Measurements from ENCODE around the gene SRPK2. TPM values are rescaled to one million over a fixed set of nuclear protein-coding genes. Genes with fewer than 3 reads are reported as not detected.

Gene SRPK2
- polyA plus RNA-seq, 4 donors, result 12.2 to 24.7 (median 14.1) TPM

DNA sequence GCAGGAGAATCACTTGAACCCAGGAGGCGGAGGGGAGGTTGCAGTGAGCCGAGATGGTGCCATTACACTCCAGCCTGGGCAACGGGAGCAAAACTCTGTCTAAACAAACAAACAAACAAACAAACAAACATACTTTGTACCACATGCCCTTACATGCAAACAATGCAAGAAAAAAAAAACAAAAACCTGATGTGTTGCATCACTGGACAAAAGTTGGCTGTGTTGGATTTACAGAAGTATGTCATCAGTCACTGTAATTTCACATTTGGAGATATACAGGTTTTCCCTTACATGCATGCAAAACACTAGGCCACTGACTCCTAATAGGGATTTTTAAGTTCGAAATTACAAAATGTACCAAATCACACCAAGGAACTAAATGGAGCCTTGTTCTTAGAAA lies 138.5 kb downstream of the SRPK2 start:
- no peaks in the 10 kb centered on the region for H3K36me3 ChIP-seq (ENCODE audit: control insufficient read depth in 3 of 3, insufficient read depth in 2 of 3, low read depth in 1 of 3, low read length in 3 of 3)
- FAIRE-seq, result no peak
- H3K27ac ChIP-seq (ENCODE audit: low read depth in 1 of 3, low read length in 2 of 3), result no peak overlapping the region
- H3K9me3 ChIP-seq (ENCODE audit: control insufficient read depth in 2 of 2, insufficient read depth in 1 of 2, low read depth in 1 of 2, low read length in 1 of 2), result no peaks in the 10 kb centered on the region
- DNase-seq, result no peak
- WGBS, 3 donors, result 92 to 96% (median 94%) methylated on average over 4 of the region's 4 CpGs
- no peaks in the 10 kb centered on the region for H3K27me3 ChIP-seq (ENCODE audit: control insufficient read depth in 3 of 3, insufficient read depth in 3 of 3, low read length in 3 of 3)
- H3K4me3 ChIP-seq (ENCODE audit: low read depth in 1 of 3, low read length in 3 of 3), result no peak overlapping the region
- H3K4me1 ChIP-seq (ENCODE audit: control insufficient read depth in 3 of 3, insufficient read depth in 2 of 3, low read depth in 1 of 3, low read length in 2 of 3), result peaks cover 0 to 4% (median 0%) of the 10 kb centered on the region in 3 donors

DNA sequence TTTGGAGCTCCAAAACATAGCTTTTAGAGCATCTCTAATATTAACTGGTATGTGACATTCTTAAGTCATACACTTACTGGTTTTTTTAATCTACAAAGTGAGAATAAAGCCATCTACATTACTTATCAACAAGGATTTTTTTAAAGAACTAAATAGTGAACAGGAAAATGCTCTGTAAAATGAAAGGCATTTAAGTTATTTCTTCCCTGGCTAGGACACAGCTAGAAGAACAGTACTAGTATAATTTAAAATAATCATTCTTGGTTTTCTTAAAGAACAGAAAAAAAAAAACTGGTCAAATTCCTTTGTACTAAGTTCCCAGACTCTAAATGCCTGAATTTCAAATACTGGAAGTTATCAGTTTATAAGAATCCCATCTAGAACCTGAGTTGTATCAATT lies 139.5 kb downstream of the SRPK2 start:
- H3K9me3 ChIP-seq (ENCODE audit: control insufficient read depth in 2 of 2, insufficient read depth in 1 of 2, low read depth in 1 of 2, low read length in 1 of 2), result peaks cover 0 to 5% of the 10 kb centered on the region in 2 donors
- FAIRE-seq, result no peak
- peaks cover 0 to 3% (median 0%) of the 10 kb centered on the region in 3 donors for H3K36me3 ChIP-seq (ENCODE audit: control insufficient read depth in 3 of 3, insufficient read depth in 2 of 3, low read depth in 1 of 3, low read length in 3 of 3)
- no peak overlapping the region for H3K4me3 ChIP-seq (ENCODE audit: low read depth in 1 of 3, low read length in 3 of 3)
- H3K27ac ChIP-seq (ENCODE audit: low read depth in 1 of 3, low read length in 2 of 3), result no peak overlapping the region
- H3K27me3 ChIP-seq (ENCODE audit: control insufficient read depth in 3 of 3, insufficient read depth in 3 of 3, low read length in 3 of 3), result no peaks in the 10 kb centered on the region
- H3K4me1 ChIP-seq (ENCODE audit: control insufficient read depth in 3 of 3, insufficient read depth in 2 of 3, low read depth in 1 of 3, low read length in 2 of 3), result peaks cover 0 to 4% (median 0%) of the 10 kb centered on the region in 3 donors
- DNase-seq, result no peak

DNA sequence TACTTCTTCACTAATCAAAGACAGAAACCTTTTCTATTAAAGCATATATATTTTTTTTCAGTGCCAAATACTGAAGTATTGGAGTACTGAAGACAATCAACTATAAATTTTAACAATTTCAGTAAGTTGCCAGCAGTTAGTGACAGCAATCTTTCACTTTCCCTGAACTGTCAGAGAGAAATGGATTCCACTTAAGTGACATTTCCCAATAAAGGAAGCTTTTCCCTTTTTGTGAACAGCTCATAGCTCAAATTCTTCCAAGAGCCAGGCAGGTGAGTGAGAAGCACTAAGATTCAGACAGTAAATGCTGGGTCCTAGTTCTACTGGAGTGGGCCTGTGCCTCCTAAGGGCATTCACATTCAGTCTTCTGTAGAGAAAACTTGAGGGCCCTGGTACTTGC lies 142.0 kb downstream of the SRPK2 start:
- Histone ChIP-seq H3K9me3 (ENCODE audit: control insufficient read depth in 2 of 2, insufficient read depth in 1 of 2, low read depth in 1 of 2, low read length in 1 of 2) (peaks cover 0 to 5% of the 10 kb centered on the region in 2 donors), H3K27ac (ENCODE audit: low read depth in 1 of 3, low read length in 2 of 3) (no peak overlapping the region), H3K36me3 (ENCODE audit: control insufficient read depth in 3 of 3, insufficient read depth in 2 of 3, low read depth in 1 of 3, low read length in 3 of 3) (peaks cover 0 to 3% (median 0%) of the 10 kb centered on the region in 3 donors), H3K4me1 (ENCODE audit: control insufficient read depth in 3 of 3, insufficient read depth in 2 of 3, low read depth in 1 of 3, low read length in 2 of 3) (peaks cover 0 to 4% (median 0%) of the 10 kb centered on the region in 3 donors), H3K27me3 (ENCODE audit: control insufficient read depth in 3 of 3, insufficient read depth in 3 of 3, low read length in 3 of 3) (no peaks in the 10 kb centered on the region), H3K4me3 (ENCODE audit: low read depth in 1 of 3, low read length in 3 of 3) (no peak overlapping the region)
- FAIRE-seq, result no peak
- no peak for DNase-seq

DNA sequence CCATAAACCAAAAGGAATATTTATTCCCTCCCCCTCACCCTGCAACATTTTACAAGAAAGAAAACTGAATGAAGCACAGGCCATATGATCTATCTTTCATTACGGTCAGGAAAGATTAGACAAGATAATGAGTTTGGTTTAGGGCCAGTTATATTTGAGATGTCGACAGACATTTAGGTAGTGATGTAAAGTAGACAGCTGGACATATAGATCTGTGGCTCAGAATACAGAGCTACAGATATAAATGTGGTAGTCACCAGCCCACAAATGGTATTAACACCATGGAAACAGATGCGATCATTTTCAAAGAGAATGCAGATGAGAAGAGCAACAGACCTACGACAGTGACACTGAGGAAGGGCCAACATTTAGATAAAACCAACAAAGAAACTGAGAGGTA lies 142.5 kb downstream of the SRPK2 start:
- peaks cover 0 to 5% of the 10 kb centered on the region in 2 donors for H3K9me3 ChIP-seq (ENCODE audit: control insufficient read depth in 2 of 2, insufficient read depth in 1 of 2, low read depth in 1 of 2, low read length in 1 of 2)
- H3K4me1 ChIP-seq (ENCODE audit: control insufficient read depth in 3 of 3, insufficient read depth in 2 of 3, low read depth in 1 of 3, low read length in 2 of 3), result peaks cover 0 to 4% (median 0%) of the 10 kb centered on the region in 3 donors
- FAIRE-seq, result no peak
- H3K27ac ChIP-seq (ENCODE audit: low read depth in 1 of 3, low read length in 2 of 3), result no peak overlapping the region
- no peak overlapping the region for H3K4me3 ChIP-seq (ENCODE audit: low read depth in 1 of 3, low read length in 3 of 3)
- no peaks in the 10 kb centered on the region for H3K27me3 ChIP-seq (ENCODE audit: control insufficient read depth in 3 of 3, insufficient read depth in 3 of 3, low read length in 3 of 3)
- H3K36me3 ChIP-seq (ENCODE audit: control insufficient read depth in 3 of 3, insufficient read depth in 2 of 3, low read depth in 1 of 3, low read length in 3 of 3), result peaks cover 0 to 3% (median 0%) of the 10 kb centered on the region in 3 donors
- WGBS, 3 donors, result 69 to 85% (median 72%) methylated on average over 4 of the region's 4 CpGs
- no peak for DNase-seq

GRCh38 chr7:105245398-105246114 lies 143.2 kb downstream of the SRPK2 start:
- no peak overlapping the region for H3K4me3 ChIP-seq (ENCODE audit: low read depth in 1 of 3, low read length in 3 of 3)
- DNase-seq, result no peak
- H3K27ac ChIP-seq (ENCODE audit: low read depth in 1 of 3, low read length in 2 of 3), result no peak overlapping the region
- H3K9me3 ChIP-seq (ENCODE audit: control insufficient read depth in 2 of 2, insufficient read depth in 1 of 2, low read depth in 1 of 2, low read length in 1 of 2), result peaks cover 0 to 5% of the 10 kb centered on the region in 2 donors
- H3K36me3 ChIP-seq (ENCODE audit: control insufficient read depth in 3 of 3, insufficient read depth in 2 of 3, low read depth in 1 of 3, low read length in 3 of 3), result peaks cover 0 to 3% (median 0%) of the 10 kb centered on the region in 3 donors
- FAIRE-seq, result no peak
- H3K27me3 ChIP-seq (ENCODE audit: control insufficient read depth in 3 of 3, insufficient read depth in 3 of 3, low read length in 3 of 3), result no peaks in the 10 kb centered on the region
- H3K4me1 ChIP-seq (ENCODE audit: control insufficient read depth in 3 of 3, insufficient read depth in 2 of 3, low read depth in 1 of 3, low read length in 2 of 3), result peaks cover 0 to 4% (median 0%) of the 10 kb centered on the region in 3 donors
- WGBS, 3 donors, result 70 to 89% (median 83%) methylated on average over 12 of the region's 12 CpGs

- WGBS, 3 donors, result 88 to 97% (median 97%) methylated on average over 28 of the region's 28 CpGs
Observed at GRCh38 chr7:105244594-105244993, 144.1 kb downstream of the SRPK2 start.

GRCh38 chr7:105241198-105241597 lies 147.5 kb downstream of the SRPK2 start:
- H3K4me1 ChIP-seq (ENCODE audit: control insufficient read depth in 3 of 3, insufficient read depth in 2 of 3, low read depth in 1 of 3, low read length in 2 of 3), result no peaks in the 10 kb centered on the region
- H3K4me3 ChIP-seq (ENCODE audit: low read depth in 1 of 3, low read length in 3 of 3), result no peak overlapping the region
- H3K9me3 ChIP-seq (ENCODE audit: control insufficient read depth in 2 of 2, insufficient read depth in 1 of 2, low read depth in 1 of 2, low read length in 1 of 2), result peaks cover 0 to 5% of the 10 kb centered on the region in 2 donors
- no peak overlapping the region for H3K27ac ChIP-seq (ENCODE audit: low read depth in 1 of 3, low read length in 2 of 3)
- peaks cover 0 to 5% (median 0%) of the 10 kb centered on the region in 3 donors for H3K36me3 ChIP-seq (ENCODE audit: control insufficient read depth in 3 of 3, insufficient read depth in 2 of 3, low read depth in 1 of 3, low read length in 3 of 3)
- DNase-seq (no peak), FAIRE-seq (no peak)
- no peaks in the 10 kb centered on the region for H3K27me3 ChIP-seq (ENCODE audit: control insufficient read depth in 3 of 3, insufficient read depth in 3 of 3, low read length in 3 of 3)
- WGBS, 3 donors, result 94 to 99% (median 95%) methylated on average over 3 of the region's 3 CpGs

More at GRCh38 chr7:105244594-105244993, 144.1 kb downstream of the SRPK2 start:
- Histone ChIP-seq H3K4me1 (ENCODE audit: control insufficient read depth in 3 of 3, insufficient read depth in 2 of 3, low read depth in 1 of 3, low read length in 2 of 3) (peaks cover 0 to 4% (median 0%) of the 10 kb centered on the region in 3 donors), H3K27me3 (ENCODE audit: control insufficient read depth in 3 of 3, insufficient read depth in 3 of 3, low read length in 3 of 3) (no peaks in the 10 kb centered on the region), H3K27ac (ENCODE audit: low read depth in 1 of 3, low read length in 2 of 3) (no peak overlapping the region), H3K4me3 (ENCODE audit: low read depth in 1 of 3, low read length in 3 of 3) (no peak overlapping the region), H3K9me3 (ENCODE audit: control insufficient read depth in 2 of 2, insufficient read depth in 1 of 2, low read depth in 1 of 2, low read length in 1 of 2) (peaks cover 0 to 5% of the 10 kb centered on the region in 2 donors), H3K36me3 (ENCODE audit: control insufficient read depth in 3 of 3, insufficient read depth in 2 of 3, low read depth in 1 of 3, low read length in 3 of 3) (peaks cover 0 to 3% (median 0%) of the 10 kb centered on the region in 3 donors)
- FAIRE-seq, result no peak
- no peak for DNase-seq

DNA sequence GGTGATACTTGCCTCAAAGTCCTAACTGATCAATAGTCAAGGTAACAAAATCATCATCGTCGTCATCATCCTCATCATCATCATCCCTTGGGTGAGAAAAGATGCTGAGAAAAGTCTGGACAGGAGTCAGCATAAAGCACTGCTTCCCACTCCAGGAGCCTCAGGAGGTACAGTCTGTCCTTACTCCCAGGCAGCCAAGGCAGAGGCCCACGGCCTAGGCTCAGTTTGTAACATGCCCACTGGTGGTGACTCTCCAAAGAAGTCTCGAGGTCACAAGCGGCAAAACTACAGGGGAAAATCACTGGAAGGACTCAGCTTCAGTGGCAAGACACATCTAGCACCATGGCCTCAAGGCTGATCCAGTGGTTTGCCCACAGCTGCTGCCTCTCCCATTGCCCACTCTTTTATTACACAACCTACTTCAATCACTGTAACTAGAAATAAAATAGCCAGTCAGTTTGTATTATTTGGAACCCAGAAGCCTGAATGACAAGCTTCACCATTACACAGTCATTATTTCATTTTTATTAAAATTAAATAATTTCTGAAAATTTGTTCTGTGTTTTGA lies 150.4 kb downstream of the SRPK2 start:
- H3K27ac ChIP-seq (ENCODE audit: low read depth in 1 of 3, low read length in 2 of 3), result no peak overlapping the region
- no peaks in the 10 kb centered on the region for H3K4me1 ChIP-seq (ENCODE audit: control insufficient read depth in 3 of 3, insufficient read depth in 2 of 3, low read depth in 1 of 3, low read length in 2 of 3)
- H3K9me3 ChIP-seq (ENCODE audit: control insufficient read depth in 2 of 2, insufficient read depth in 1 of 2, low read depth in 1 of 2, low read length in 1 of 2), result no peaks in the 10 kb centered on the region
- H3K4me3 ChIP-seq (ENCODE audit: low read depth in 1 of 3, low read length in 3 of 3), result no peak overlapping the region
- H3K36me3 ChIP-seq (ENCODE audit: control insufficient read depth in 3 of 3, insufficient read depth in 2 of 3, low read depth in 1 of 3, low read length in 3 of 3), result peaks cover 0 to 2% (median 0%) of the 10 kb centered on the region in 3 donors
- 89 to 96% (median 95%) methylated on average over 5 of the region's 5 CpGs for WGBS, 3 donors
- DNase-seq, result no peak
- no peaks in the 10 kb centered on the region for H3K27me3 ChIP-seq (ENCODE audit: control insufficient read depth in 3 of 3, insufficient read depth in 3 of 3, low read length in 3 of 3)
- no peak for FAIRE-seq
